H1 (cell line): ENCODE measurements around the gene STARD13. TPM values are rescaled to one million over a fixed set of nuclear protein-coding genes. Genes with fewer than 3 reads are reported as not detected.
A peak's percentile ranks its signal among the peaks of the same experiment; 100 is the strongest.

Experiments used
- CTCF ChIA-PET: fragments of 300-600 bp; sonication (Branson Sonifier 250); formaldehyde crosslinking; loops from one replicate; lab custom pipeline; 2021; ENCODE audit not compliant: partially characterized antibody; lab: Charles Lee
- POLR2A ChIA-PET: fragments of 300-600 bp; sonication (Branson Sonifier 250); formaldehyde crosslinking; loops from one replicate; lab custom pipeline; 2021; ENCODE audit warnings: inconsistent platforms; ENCODE audit not compliant: partially characterized antibody; lab: Charles Lee
- DNase-seq, 2 experiments: peaks; one replicate each; pipeline versions ENCODE4 v3.0.0 to v3.0.0-alpha.2; 2010 to 2022; ENCODE audit warnings: low spot score in 2 of 2, low read depth in 1 of 2, mixed read lengths in 1 of 2
- FAIRE-seq: peaks from 2 replicates; lab custom pipeline; 2011; peaks lifted over from hg19 to GRCh38; lab: Jason Lieb, UNC
- H2AFZ ChIP-seq: 2 replicates; pipeline ENCODE4 v1.8.1; 2012; ENCODE audit warnings: low read length, inconsistent platforms
- H2AK5ac ChIP-seq: 2 replicates; pipeline ENCODE4 v1.6.1; 2013; ENCODE audit warnings: low read depth, low read length
- H2BK120ac ChIP-seq: replicated peaks from 2 replicates; pipeline ENCODE3; 2013; ENCODE audit warnings: low read depth, low read length, inconsistent platforms
- H2BK12ac ChIP-seq: 2 replicates; pipeline ENCODE4 v1.6.1; 2013; ENCODE audit warnings: low read depth, low read length
- H2BK15ac ChIP-seq: 2 replicates; pipeline ENCODE4 v1.6.1; 2013; ENCODE audit warnings: low read length
- H2BK20ac ChIP-seq: 2 replicates; pipeline ENCODE4 v1.6.1; 2013; ENCODE audit warnings: low read length
- H2BK5ac ChIP-seq: 2 replicates; pipeline ENCODE4 v1.6.1; 2013; ENCODE audit warnings: low read depth, low read length
- H3K14ac ChIP-seq: 2 replicates; pipeline ENCODE4 v1.6.1; 2013; ENCODE audit warnings: inconsistent platforms; ENCODE audit not compliant: insufficient read length
- H3K18ac ChIP-seq: 2 replicates; pipeline ENCODE4 v1.6.1; 2013; ENCODE audit warnings: low read length; ENCODE audit errors: extremely low read depth
- H3K23ac ChIP-seq: 2 replicates; pipeline ENCODE4 v1.6.1; 2013; ENCODE audit warnings: inconsistent platforms; ENCODE audit not compliant: insufficient read length
- H3K23me2 ChIP-seq: 2 replicates; pipeline ENCODE4 v1.6.1; 2013; ENCODE audit warnings: low read depth, low read length
- H3K27ac ChIP-seq: 2 replicates; pipeline ENCODE4 v1.6.1; 2011; ENCODE audit warnings: low read depth, low read length, inconsistent platforms
- H3K27me3 ChIP-seq, 4 experiments: replicated peaks in 1 of 4; 1 replicate in 1 of 4; 2 replicates in 3 of 4; pipeline versions ENCODE4 v1.6.1 to v1.8.1; 2011 to 2013; ENCODE audit warnings: low read length in 3 of 4, mild to moderate bottlenecking in 3 of 4, inconsistent platforms in 2 of 4, mixed read lengths in 2 of 4, moderate library complexity in 1 of 4; ENCODE audit not compliant: control insufficient read depth in 3 of 4, insufficient read depth in 3 of 4; ENCODE audit errors: extremely low read depth in 1 of 4
- H3K36me3 ChIP-seq, 4 experiments: 2 replicates each; pipeline versions ENCODE4 v1.6.1 to v1.8.1; 2011 to 2013; ENCODE audit warnings: mild to moderate bottlenecking in 4 of 4, low read length in 3 of 4, moderate library complexity in 2 of 4, control low read depth in 1 of 4, inconsistent platforms in 1 of 4; ENCODE audit not compliant: insufficient read depth in 4 of 4, control insufficient read depth in 2 of 4
- H3K4ac ChIP-seq: replicated peaks from 2 replicates; pipeline ENCODE3; 2013; ENCODE audit warnings: low read length, low read depth, mixed read lengths, inconsistent platforms; ENCODE audit not compliant: insufficient read length
- H3K4me1 ChIP-seq, 4 experiments: replicated peaks in 1 of 4; 1 replicate in 1 of 4; 2 replicates in 3 of 4; pipeline versions ENCODE4 v1.6.1 to v1.8.1; 2011 to 2013; ENCODE audit warnings: low read length in 3 of 4, inconsistent platforms in 2 of 4, mixed read lengths in 1 of 4; ENCODE audit not compliant: insufficient read depth in 4 of 4, control insufficient read depth in 3 of 4
- H3K4me2 ChIP-seq, 2 experiments: 2 replicates each; pipeline versions ENCODE4 v1.6.1 to v1.8.1; 2011 to 2013; ENCODE audit warnings: low read depth in 2 of 2, low read length in 2 of 2, control low read depth in 1 of 2, inconsistent platforms in 1 of 2, mild to moderate bottlenecking in 1 of 2; ENCODE audit not compliant: insufficient read depth in 1 of 2
- H3K4me3 ChIP-seq, 4 experiments: fragments of 200-600, 300-600 bp in 1 of 4; sonication (generic), shearing (Covaris generic), sonication (Bioruptor Twin) in 1 of 4; 2 replicates each; pipeline versions ENCODE4 v1.5.1 to v1.8.1; 2011 to 2016; ENCODE audit warnings: low read length in 4 of 4, low read depth in 3 of 4, control low read depth in 2 of 4, inconsistent platforms in 2 of 4, mild to moderate bottlenecking in 2 of 4, mixed read lengths in 1 of 4, moderate library complexity in 1 of 4; ENCODE audit not compliant: insufficient read depth in 2 of 4; ENCODE audit errors: extremely low read depth in 1 of 4
- H3K56ac ChIP-seq: replicated peaks from 2 replicates; pipeline ENCODE3; 2013; ENCODE audit warnings: low read depth, mild to moderate bottlenecking, mixed read lengths, low read length, inconsistent platforms; ENCODE audit not compliant: insufficient read length
- H3K79me1 ChIP-seq: 2 replicates; pipeline ENCODE4 v1.6.1; 2013; ENCODE audit warnings: low read depth, low read length, control low read depth
- H3K79me2 ChIP-seq, 2 experiments: 2 replicates each; pipeline versions ENCODE4 v1.6.1 to v1.8.1; 2012 to 2013; ENCODE audit warnings: low read length in 2 of 2, mild to moderate bottlenecking in 2 of 2, inconsistent platforms in 1 of 2; ENCODE audit not compliant: insufficient read depth in 2 of 2, control insufficient read depth in 1 of 2
- H3K9ac ChIP-seq, 4 experiments: replicated peaks in 1 of 4; 1 replicate in 1 of 4; 2 replicates in 3 of 4; pipeline versions ENCODE4 v1.6.1 to v1.8.1; 2011 to 2013; ENCODE audit warnings: low read depth in 3 of 4, low read length in 3 of 4, control low read depth in 2 of 4, mild to moderate bottlenecking in 2 of 4, moderate library complexity in 2 of 4, inconsistent platforms in 1 of 4; ENCODE audit errors: extremely low read depth in 1 of 4
- H3K9me3 ChIP-seq, 2 experiments: 2 replicates each; pipeline versions ENCODE4 v1.6.1 to v1.8.1; 2012 to 2013; ENCODE audit warnings: mild to moderate bottlenecking in 2 of 2, moderate library complexity in 2 of 2, control low read depth in 1 of 2, inconsistent platforms in 1 of 2, low read depth in 1 of 2, low read length in 1 of 2, mixed read lengths in 1 of 2; ENCODE audit not compliant: insufficient read depth in 2 of 2
- H4K20me1 ChIP-seq, 2 experiments: replicated peaks in 1 of 2; 2 replicates each; pipeline versions ENCODE3 to v1.8.1; 2011 to 2013; ENCODE audit warnings: inconsistent platforms in 2 of 2, low read length in 2 of 2, mild to moderate bottlenecking in 1 of 2; ENCODE audit not compliant: insufficient read depth in 2 of 2, control insufficient read depth in 1 of 2
- H4K5ac ChIP-seq: 2 replicates; pipeline ENCODE4 v1.6.1; 2013; ENCODE audit warnings: low read length, low read depth, mixed read lengths, inconsistent platforms; ENCODE audit not compliant: insufficient read length
- H4K8ac ChIP-seq: 2 replicates; pipeline ENCODE4 v1.8.0; 2013; ENCODE audit warnings: mild to moderate bottlenecking, moderate library complexity, low read length, inconsistent platforms; ENCODE audit not compliant: insufficient read depth; ENCODE audit errors: extremely low read depth
- H4K91ac ChIP-seq: replicated peaks from 2 replicates; pipeline ENCODE3; 2013; ENCODE audit warnings: low read length, mixed read lengths, inconsistent platforms; ENCODE audit not compliant: insufficient read length
- GABPA ChIP-seq: IDR thresholded peaks from 2 replicates; pipeline ENCODE4 v1.6.1; 2011; ENCODE audit warnings: mild to moderate bottlenecking, low read length, moderate library complexity, borderline replicate concordance; ENCODE audit not compliant: insufficient read depth
- RBBP5 ChIP-seq: IDR thresholded peaks from 2 replicates; pipeline ENCODE4 v1.7.1; 2012; ENCODE audit warnings: low read depth, mild to moderate bottlenecking, inconsistent platforms, low read length, moderate library complexity, borderline replicate concordance
- SRF ChIP-seq: IDR thresholded peaks from 2 replicates; pipeline ENCODE4 v1.6.1; 2011; ENCODE audit warnings: mild to moderate bottlenecking, low read depth, low read length, moderate library complexity
- WGBS, 2 experiments: shearing (Covaris generic) in 1 of 2; methylation state at CpG; one replicate each; pipeline versions ENCODE4 v1.1.6 to v1.1.7; 2013 to 2015; ENCODE audit warnings: low lambda C conversion rate in 2 of 2, mixed read lengths in 2 of 2, inconsistent platforms in 1 of 2, low coverage in 1 of 2, missing lambda C conversion rate in 1 of 2; ENCODE audit not compliant: insufficient replicate concordance in 2 of 2, insufficient coverage in 1 of 2, insufficient read length in 1 of 2; ENCODE audit errors: extremely low coverage in 1 of 2, missing lambda C conversion rate in 1 of 2; 5-methylcytosine and 5-hydroxymethylcytosine counted together
- polyA plus RNA-seq, 7 experiments: library from polyadenylated mRNA; depleted of rRNA in 3 of 7; stranded (reverse) in 5 of 7; unstranded in 2 of 7; fragments of >200 nt in 5 of 7; fragments of 200-250 nt in 2 of 7; gene quantifications; 1 replicate in 5 of 7; 2 replicates in 1 of 7; 4 replicates in 1 of 7; pipeline versions ENCODE4 v1.2.1 to v1.2.3, GENCODE V29; 2011 to 2013; ENCODE audit warnings: missing spikeins in 2 of 7, mixed read lengths in 2 of 7
- total RNA-seq: library from RNA; stranded (reverse); fragmentation: NEBNext Ultra II Directional; extraction: Animal tissue kit (Norgen Biotek cat#: 25700); gene quantifications from 2 replicates; pipeline ENCODE4 v1.2.1, GENCODE V29; 2021
- TF ChIP-seq, protein P1 (sequence below): IDR thresholded peaks from 2 replicates; pipeline ENCODE4 v1.6.1; 2011; ENCODE audit warnings: low read depth, mild to moderate bottlenecking, low read length; ENCODE audit not compliant: insufficient read depth

Gene STARD13
- total and polyA plus RNA-seq, 2 of the 8 experiments (the other 6 are each of a cell fraction or from before 2014, with no cell fraction given): 0.82 to 2.9 TPM

DNA sequence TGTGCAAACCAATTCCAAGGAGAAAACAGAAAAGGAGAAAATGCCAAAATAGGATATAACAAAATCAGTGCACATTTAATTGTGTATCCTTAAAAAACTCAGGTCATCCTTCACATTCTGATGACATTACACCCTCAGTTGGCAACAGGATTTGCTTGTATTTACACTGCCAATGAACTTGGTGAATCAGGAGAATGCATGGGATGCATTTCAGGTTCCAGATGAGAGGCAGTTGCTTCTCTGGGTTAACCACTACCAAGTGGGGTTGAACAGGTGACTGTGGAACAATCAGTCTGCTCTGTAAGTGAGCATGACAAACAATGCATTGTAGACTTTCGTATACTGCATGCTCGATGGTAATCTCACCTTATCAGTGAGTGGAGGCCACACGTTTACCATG lies 79.1 kb downstream of the STARD13 start:
- H4K20me1 ChIP-seq: no peaks in the 10 kb centered on the region
- no peak overlapping the region for H3K14ac ChIP-seq
- DNase-seq (no peak), FAIRE-seq (no peak)
- H3K9ac ChIP-seq: no peak overlapping the region
- no peak overlapping the region for H2BK5ac ChIP-seq
- no peak overlapping the region for H3K4ac ChIP-seq
- no peak overlapping the region for H4K8ac ChIP-seq
- WGBS, 2 experiments: 82% methylated on average over 3 of the region's 3 CpGs; no CpG with 5 or more reads in 1 of the 2 experiments
- H2AFZ ChIP-seq: no peak overlapping the region
- no peak overlapping the region for H4K5ac ChIP-seq
- H2AK5ac ChIP-seq: no peak overlapping the region
- peaks cover 0 to 4% (median 2%) of the 10 kb centered on the region in 4 experiments; a peak in 4 of 7 replicates for H3K4me1 ChIP-seq
- ChIA-PET CTCF (interaction anchor here (0.7 to 1.0 kb wide), 2 partner anchors 80 to 515 kb away, joined by 3 read pairs; no protein-coding TSS in a partner anchor), POLR2A (no interaction called here)
- H2BK15ac ChIP-seq: 0 out of 2 replicates have a peak overlapping the region, but pooled peaks have one; percentile 11
- no peaks in the 10 kb centered on the region for H3K79me1 ChIP-seq
- H2BK120ac ChIP-seq: no peak overlapping the region
- H3K18ac ChIP-seq: no peak overlapping the region
- no peak overlapping the region for H3K27ac ChIP-seq
- H4K91ac ChIP-seq: no peak overlapping the region
- no peak overlapping the region for H3K4me2 ChIP-seq
- no peak overlapping the region for H3K23ac ChIP-seq
- H2BK12ac ChIP-seq: no peak overlapping the region
- TF ChIP-seq, protein P1, sequence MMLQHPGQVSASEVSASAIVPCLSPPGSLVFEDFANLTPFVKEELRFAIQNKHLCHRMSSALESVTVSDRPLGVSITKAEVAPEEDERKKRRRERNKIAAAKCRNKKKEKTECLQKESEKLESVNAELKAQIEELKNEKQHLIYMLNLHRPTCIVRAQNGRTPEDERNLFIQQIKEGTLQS: no peak
- TF ChIP-seq GABPA (no peak), RBBP5 (no peak), SRF (no peak)
- no peaks in the 10 kb centered on the region for H3K27me3 ChIP-seq
- no peaks in the 10 kb centered on the region for H3K23me2 ChIP-seq
- no peak overlapping the region for H3K4me3 ChIP-seq
- H3K9me3 ChIP-seq: no peaks in the 10 kb centered on the region
- no peak overlapping the region for H2BK20ac ChIP-seq
- no peak overlapping the region for H3K56ac ChIP-seq
- no peaks in the 10 kb centered on the region for H3K36me3 ChIP-seq
- no peaks in the 10 kb centered on the region for H3K79me2 ChIP-seq
